T-cell (primary cell): ENCODE results near the gene GALNT9. TPM values are rescaled to one million over a fixed set of nuclear protein-coding genes. Genes with fewer than 3 reads are reported as not detected.
A peak's percentile ranks its signal among the peaks of the same experiment; 100 is the strongest.

Experiments used
- ATAC-seq, 4 experiments: fragments of 200-7000 bp in 3 of 4; fragments of 150-1000 bp in 1 of 4; cut with Tn5 transposase; replicated peaks in 1 of 4; 1 replicate in 3 of 4; 2 replicates in 1 of 4; pipeline ENCODE4 v1.10.0; 2021; ENCODE audit warnings: moderate library complexity in 3 of 4, mild to moderate bottlenecking in 2 of 4, moderate number of reproducible peaks in 1 of 4
- CTCF ChIA-PET, 2 donors: fragments of 300-600 bp; sonication (Branson Sonifier 250); formaldehyde crosslinking; loops; one replicate each; lab custom pipeline; 2022; ENCODE audit warnings: antibody characterized with exemption in 2 of 2; lab: Charles Lee
- POLR2A ChIA-PET, 2 donors: fragments of 300-600 bp; sonication (Branson Sonifier 250); formaldehyde crosslinking; loops; one replicate each; lab custom pipeline; 2022; ENCODE audit warnings: antibody characterized with exemption in 2 of 2; lab: Charles Lee
- DNase-seq, 35 experiments: peaks; one replicate each; pipeline versions ENCODE4 v3.0.0 to v3.0.0-alpha.2; 2013 to 2023
- H3K27ac ChIP-seq: one replicate; pipeline ENCODE4 v1.5.1; 2013; ENCODE audit warnings: low read length
- H3K27me3 ChIP-seq, 2 experiments: replicated peaks in 1 of 2; 1 replicate in 1 of 2; 2 replicates in 1 of 2; pipeline versions ENCODE4 v1.6.1 to v1.7.0; 2013; ENCODE audit warnings: low read length in 1 of 2, mixed read lengths in 1 of 2; ENCODE audit not compliant: control insufficient read depth in 2 of 2, insufficient read depth in 2 of 2; ENCODE audit errors: extremely low read depth in 1 of 2
- H3K36me3 ChIP-seq, 2 donors: 1 replicate in 1 of 2; 2 replicates in 1 of 2; pipeline versions ENCODE4 v1.6.1 to v1.7.0; 2013; ENCODE audit warnings: low read length in 1 of 2; ENCODE audit not compliant: control insufficient read depth in 2 of 2, insufficient read depth in 1 of 2; ENCODE audit errors: extremely low read depth in 1 of 2
- H3K4me1 ChIP-seq, 2 experiments: 1 replicate in 1 of 2; 2 replicates in 1 of 2; pipeline versions ENCODE4 v1.6.1 to v1.7.0; 2013; ENCODE audit warnings: low read length in 2 of 2, mixed read lengths in 1 of 2; ENCODE audit not compliant: insufficient read depth in 2 of 2, control insufficient read depth in 1 of 2; ENCODE audit errors: extremely low read depth in 1 of 2
- H3K4me3 ChIP-seq, 2 donors: 1 replicate in 1 of 2; 2 replicates in 1 of 2; pipeline versions ENCODE4 v1.5.1 to v1.7.0; 2013; ENCODE audit warnings: mild to moderate bottlenecking in 2 of 2, low read length in 1 of 2, moderate library complexity in 1 of 2; ENCODE audit not compliant: control insufficient read depth in 1 of 2; ENCODE audit errors: extremely low read depth in 1 of 2
- H3K9me3 ChIP-seq: 2 replicates; pipeline ENCODE4 v1.7.0; 2013
- H3K27ac Mint-ChIP-seq, 2 donors: one replicate each; pipeline ENCODE4 v1.8.0; 2020 to 2021; ENCODE audit warnings: mild to moderate bottlenecking in 2 of 2, mixed read lengths in 2 of 2
- H3K27me3 Mint-ChIP-seq, 2 donors: one replicate each; pipeline ENCODE4 v1.8.0; 2021 to 2022; ENCODE audit warnings: mixed read lengths in 2 of 2
- H3K36me3 Mint-ChIP-seq: one replicate; pipeline ENCODE4 v1.8.0; 2021; ENCODE audit warnings: mixed read lengths
- H3K4me1 Mint-ChIP-seq, 3 donors: one replicate each; pipeline ENCODE4 v1.8.0; 2020 to 2022; ENCODE audit warnings: mixed read lengths in 3 of 3, mild to moderate bottlenecking in 1 of 3
- H3K4me3 Mint-ChIP-seq, 3 donors: one replicate each; pipeline ENCODE4 v1.8.0; 2020 to 2022; ENCODE audit warnings: mild to moderate bottlenecking in 3 of 3, mixed read lengths in 3 of 3, moderate library complexity in 3 of 3
- H3K9me3 Mint-ChIP-seq, 3 donors: one replicate each; pipeline ENCODE4 v1.8.0; 2020 to 2022; ENCODE audit warnings: mixed read lengths in 3 of 3
- WGBS: methylation state at CpG from one replicate; pipeline ENCODE4 v1.1.5; 2013; ENCODE audit warnings: missing lambda C conversion rate; ENCODE audit not compliant: insufficient coverage; 5-methylcytosine and 5-hydroxymethylcytosine counted together
- total RNA-seq, 35 experiments: library from RNA in 6 of 35; stranded (reverse) in 6 of 35; fragments of 120-200 nt in 1 of 35; gene quantifications; one replicate each; pipeline versions ENCODE4 v1.2.1 to v1.2.4 and lab custom pipeline; 2013 to 2026

Gene GALNT9
- total RNA-seq, 5 donors from 2014 or later (not counting 1 experiment from before 2014, with no cell fraction given) = 0.72 TPM; not detected in 4

GRCh38 chr12:132326646-132327045 is 2.7 kb downstream of the GALNT9 start:
- H3K4me3 Mint-ChIP-seq = no peak overlapping the region

DNA sequence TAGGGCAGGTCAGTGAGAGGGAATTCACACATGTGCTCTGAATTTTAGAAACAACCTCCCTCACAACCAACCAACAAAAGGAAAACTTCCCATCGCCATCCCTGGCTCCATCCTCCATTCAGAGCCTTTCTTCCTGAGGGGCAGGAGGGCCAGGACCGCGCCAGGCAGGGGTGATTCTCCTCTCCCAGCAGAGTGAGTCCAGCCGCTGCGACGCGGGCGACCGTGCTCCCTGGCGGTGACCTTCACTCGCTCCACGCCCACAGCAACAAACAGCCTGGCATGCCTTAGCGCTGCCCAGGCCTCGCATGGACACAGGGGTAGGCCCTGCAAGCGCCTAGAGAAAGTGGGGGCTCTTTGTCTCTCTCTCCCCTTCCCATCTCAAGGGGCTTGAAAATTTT is 3.7 kb downstream of the GALNT9 start:
- Histone ChIP-seq H3K27me3 (peaks cover 5 to 70% of the 10 kb centered on the region in 2 experiments), H3K27ac (no peak overlapping the region), H3K4me3 (no peak overlapping the region), H3K4me1 (peaks cover 0 to 29% of the 10 kb centered on the region in 2 experiments), H3K36me3 (no peaks in the 10 kb centered on the region), H3K9me3 (no peaks in the 10 kb centered on the region)
- no peak overlapping the region for H3K4me3 Mint-ChIP-seq
- ChIA-PET POLR2A (no interaction called here), CTCF (no interaction called here)
- DNase-seq (no peak), ATAC-seq (no peak)
- H3K4me1 Mint-ChIP-seq = peaks cover 20 to 24% (median 23%) of the 10 kb centered on the region in 3 donors
- no peaks in the 10 kb centered on the region for H3K9me3 Mint-ChIP-seq
- WGBS = 84% methylated on average over 11 of the region's 15 CpGs
- no peak overlapping the region for H3K27ac Mint-ChIP-seq
- H3K36me3 Mint-ChIP-seq = no peaks in the 10 kb centered on the region
- H3K27me3 Mint-ChIP-seq = peaks cover 7 to 45% of the 10 kb centered on the region in 2 donors

More at GRCh38 chr12:132326646-132327045, 2.7 kb downstream of the GALNT9 start:
- Histone ChIP-seq H3K27me3 (peaks cover 9 to 76% of the 10 kb centered on the region in 2 experiments), H3K4me1 (peaks cover 0 to 29% of the 10 kb centered on the region in 2 experiments), H3K36me3 (no peaks in the 10 kb centered on the region), H3K4me3 (no peak overlapping the region), H3K27ac (no peak overlapping the region), H3K9me3 (no peaks in the 10 kb centered on the region)
- ChIA-PET CTCF (no interaction called here), POLR2A (no interaction called here)
- Mint-ChIP-seq H3K27me3 (peaks cover 15 to 54% of the 10 kb centered on the region in 2 donors), H3K36me3 (no peaks in the 10 kb centered on the region), H3K27ac (peak overlapping the region in 1 of 2 donors; percentile 7), H3K9me3 (no peaks in the 10 kb centered on the region), H3K4me1 (peaks cover 20 to 24% (median 24%) of the 10 kb centered on the region in 3 donors)
- 66% methylated on average over 8 of the region's 11 CpGs for WGBS
- no peak for DNase-seq
- no peak for ATAC-seq

GRCh38 chr12:132324841-132325732 is 4.3 kb downstream of the GALNT9 start:
- CTCF ChIA-PET = no interaction called here
- Mint-ChIP-seq H3K27ac (no peak overlapping the region), H3K36me3 (no peaks in the 10 kb centered on the region), H3K4me3 (peak overlapping the region in 1 of 3 donors; percentile 27), H3K9me3 (no peaks in the 10 kb centered on the region), H3K27me3 (peaks cover under 1 to 39% of the 10 kb centered on the region in 2 donors), H3K4me1 (peaks cover 19 to 20% (median 19%) of the 10 kb centered on the region in 3 donors)
- no peaks in the 10 kb centered on the region for H3K9me3 ChIP-seq
- H3K27me3 ChIP-seq = peaks cover 0 to 64% of the 10 kb centered on the region in 2 experiments
- POLR2A ChIA-PET = no interaction called here
- no peak overlapping the region for H3K27ac ChIP-seq
- WGBS = 89% methylated on average over 24 of the region's 28 CpGs
- H3K36me3 ChIP-seq = no peaks in the 10 kb centered on the region
- no peak overlapping the region for H3K4me3 ChIP-seq
- DNase-seq = no peak
- no peak for ATAC-seq
- H3K4me1 ChIP-seq = peaks cover 0 to 29% of the 10 kb centered on the region in 2 experiments

- no peak overlapping the region for H3K4me3 Mint-ChIP-seq
- POLR2A ChIA-PET = no interaction called here
- no peak overlapping the region for H3K27ac Mint-ChIP-seq
- Histone ChIP-seq H3K4me3 (no peak overlapping the region), H3K4me1 (peaks cover 0 to 29% of the 10 kb centered on the region in 2 experiments), H3K27me3 (peaks cover 0 to 59% of the 10 kb centered on the region in 2 experiments), H3K9me3 (no peaks in the 10 kb centered on the region), H3K27ac (no peak overlapping the region), H3K36me3 (no peaks in the 10 kb centered on the region)
- peaks cover 19 to 20% (median 19%) of the 10 kb centered on the region in 3 donors for H3K4me1 Mint-ChIP-seq
- no peaks in the 10 kb centered on the region for H3K36me3 Mint-ChIP-seq
- H3K27me3 Mint-ChIP-seq = peaks cover 0 to 42% of the 10 kb centered on the region in 2 donors
- WGBS = 91% methylated on average over 42 of the region's 42 CpGs
- H3K9me3 Mint-ChIP-seq = no peaks in the 10 kb centered on the region
- DNase-seq (no peak), ATAC-seq (no peak)
- CTCF ChIA-PET = no interaction called here
These were observed 5.2 kb downstream of the GALNT9 start for GRCh38 chr12:132324173-132324572.

DNA sequence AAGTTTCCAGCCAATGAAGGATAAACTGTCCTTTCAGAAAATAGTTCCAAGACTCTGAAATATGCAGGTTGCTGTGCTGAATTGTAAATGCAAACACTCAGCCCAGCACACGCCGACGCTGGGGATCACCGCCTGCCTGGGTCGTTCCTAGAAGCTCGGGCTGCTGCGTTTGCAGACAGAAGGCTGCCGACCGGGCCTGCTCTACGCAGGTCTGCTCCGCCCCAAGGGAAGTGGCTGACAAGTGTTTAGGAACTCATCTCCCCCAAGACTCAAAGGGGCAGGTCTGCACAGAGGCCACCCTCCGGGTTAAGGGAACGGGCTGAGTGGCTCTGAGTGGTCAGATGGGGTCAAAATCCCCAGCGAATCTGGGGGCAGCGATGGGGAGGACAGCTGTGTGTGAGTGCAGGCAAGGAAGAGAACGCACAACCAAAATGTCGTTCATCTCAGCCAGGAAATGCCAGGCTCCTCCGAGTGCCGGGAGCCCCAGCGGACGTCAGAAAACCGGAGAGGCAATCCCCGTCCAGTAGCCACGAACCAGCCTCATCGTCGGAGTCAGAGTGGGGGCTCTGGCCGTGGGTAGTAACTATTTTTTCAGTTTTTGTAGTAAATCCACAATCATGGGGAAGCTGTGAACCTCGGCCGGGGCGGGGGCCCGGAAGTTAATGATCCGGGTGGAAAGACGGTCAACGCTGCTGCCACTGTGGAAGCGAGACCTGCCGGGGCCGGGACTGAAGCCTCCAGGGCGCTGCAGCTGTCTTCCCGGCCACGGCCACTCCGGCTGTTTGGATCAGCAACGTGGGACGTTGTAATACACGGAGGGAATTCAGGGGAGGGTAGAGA is 6.0 kb downstream of the GALNT9 start:
- WGBS = 40% methylated on average over 44 of the region's 44 CpGs
- Mint-ChIP-seq H3K27ac (peak overlapping the region; percentile 80 to 85), H3K27me3 (peaks cover 0 to 41% of the 10 kb centered on the region in 2 donors), H3K36me3 (no peaks in the 10 kb centered on the region), H3K4me1 (peaks cover 18 to 20% (median 19%) of the 10 kb centered on the region in 3 donors), H3K4me3 (peak overlapping the region; percentile 71 to 78 (median 72)), H3K9me3 (no peaks in the 10 kb centered on the region)
- Histone ChIP-seq H3K27me3 (peaks cover 0 to 55% of the 10 kb centered on the region in 2 experiments), H3K4me1 (peaks cover 0 to 27% of the 10 kb centered on the region in 2 experiments), H3K4me3 (peak overlapping the region in 1 of 2 donors; percentile 24), H3K9me3 (no peaks in the 10 kb centered on the region), H3K36me3 (no peaks in the 10 kb centered on the region), H3K27ac (peak overlapping the region; percentile 55)
- DNase-seq (peak in 13 of 35 experiments; percentile 6 to 42 (median 23)), ATAC-seq (peak; percentile 49 to 83 (median 60))
- POLR2A ChIA-PET = no interaction called here
- CTCF ChIA-PET = no interaction called here
